Activated CD8-positive, alpha-beta T cell treated with anti-CD3 and anti-CD28 coated beads, Interleukin-2, amount 10 ng/mL, durations not matched to agents 7 days and 5 days (primary cell): ENCODE results near the gene SBNO2. TPM values are rescaled to one million over a fixed set of nuclear protein-coding genes. Genes with fewer than 3 reads are reported as not detected.
A peak's percentile ranks its signal among the peaks of the same experiment; 100 is the strongest.

ENCODE experiments used
- ATAC-seq: fragments of 150-1000 bp; cut with Tn5 transposase; one replicate; pipeline ENCODE4 v1.10.0; 2021; ENCODE audit warnings: moderate library complexity
- CTCF ChIA-PET: fragments of 350-600 bp; sonication (Branson Sonifier 250); formaldehyde crosslinking; loops from one replicate; lab custom pipeline; 2021; ENCODE audit warnings: antibody characterized with exemption; lab: Charles Lee
- POLR2A ChIA-PET: fragments of 350-600 bp; sonication (Branson Sonifier 250); formaldehyde crosslinking; loops from one replicate; lab custom pipeline; 2021; ENCODE audit warnings: antibody characterized with exemption; lab: Charles Lee
- DNase-seq: peaks from one replicate; pipeline ENCODE4 v3.0.0-alpha.2; 2020
- H3K27ac Mint-ChIP-seq: one replicate; pipeline ENCODE4 v1.8.0; 2021; ENCODE audit warnings: mild to moderate bottlenecking, mixed read lengths
- H3K27me3 Mint-ChIP-seq: one replicate; pipeline ENCODE4 v1.8.0; 2021; ENCODE audit warnings: low read depth, mixed read lengths
- H3K36me3 Mint-ChIP-seq: one replicate; pipeline ENCODE4 v1.8.0; 2021; ENCODE audit warnings: low read depth, mixed read lengths
- H3K4me1 Mint-ChIP-seq: one replicate; pipeline ENCODE4 v1.8.0; 2021; ENCODE audit warnings: low read depth, mixed read lengths
- H3K4me3 Mint-ChIP-seq: one replicate; pipeline ENCODE4 v1.8.0; 2021; ENCODE audit warnings: mild to moderate bottlenecking, mixed read lengths
- H3K9me3 Mint-ChIP-seq: one replicate; pipeline ENCODE4 v1.8.0; 2022; ENCODE audit warnings: mixed read lengths; ENCODE audit not compliant: insufficient read depth
- total RNA-seq, 2 experiments: library from RNA; stranded (reverse); gene quantifications; one replicate each; pipeline ENCODE4 v1.2.3, GENCODE V29; 2021

SBNO2 gene
- total RNA-seq, 2 experiments from 2014 or later = 58.6 to 70.5 TPM

GRCh38 chr19:1156305-1156801 lies 17.7 kb downstream of the SBNO2 start:
- peaks cover 7% of the 10 kb centered on the region for H3K36me3 Mint-ChIP-seq
- no peaks in the 10 kb centered on the region for H3K27me3 Mint-ChIP-seq
- DNase-seq (no peak), ATAC-seq (no peak)
- H3K27ac Mint-ChIP-seq = no peak overlapping the region
- no peaks in the 10 kb centered on the region for H3K4me1 Mint-ChIP-seq
- CTCF ChIA-PET = no interaction called here
- H3K4me3 Mint-ChIP-seq = no peak overlapping the region
- no peaks in the 10 kb centered on the region for H3K9me3 Mint-ChIP-seq
- POLR2A ChIA-PET = no interaction called here

- CTCF ChIA-PET = no interaction called here
- Mint-ChIP-seq H3K27me3 (no peaks in the 10 kb centered on the region), H3K4me1 (no peaks in the 10 kb centered on the region), H3K9me3 (no peaks in the 10 kb centered on the region), H3K4me3 (no peak overlapping the region), H3K27ac (no peak overlapping the region), H3K36me3 (peaks cover 8% of the 10 kb centered on the region)
- POLR2A ChIA-PET = interaction anchor here (0.7 kb wide), 1 partner anchor 67 kb away, joined by 3 read pairs; no protein-coding TSS in a partner anchor
- ATAC-seq = no peak
- no peak for DNase-seq
Observed at GRCh38 chr19:1155352-1156304, 18.4 kb downstream of the SBNO2 start.

GRCh38 chr19:1154731-1155351 lies 19.2 kb downstream of the SBNO2 start:
- ATAC-seq = no peak
- H3K27me3 Mint-ChIP-seq = no peaks in the 10 kb centered on the region
- no peak overlapping the region for H3K4me3 Mint-ChIP-seq
- H3K4me1 Mint-ChIP-seq = no peaks in the 10 kb centered on the region
- H3K27ac Mint-ChIP-seq = no peak overlapping the region
- no peaks in the 10 kb centered on the region for H3K9me3 Mint-ChIP-seq
- CTCF ChIA-PET = no interaction called here
- peaks cover 8% of the 10 kb centered on the region for H3K36me3 Mint-ChIP-seq
- DNase-seq = no peak
- POLR2A ChIA-PET = interaction anchor here (0.7 kb wide), 1 partner anchor 67 kb away, joined by 3 read pairs; no protein-coding TSS in a partner anchor

- no peak overlapping the region for H3K27ac Mint-ChIP-seq
- no peaks in the 10 kb centered on the region for H3K9me3 Mint-ChIP-seq
- H3K27me3 Mint-ChIP-seq = no peaks in the 10 kb centered on the region
- no peak overlapping the region for H3K4me3 Mint-ChIP-seq
- POLR2A ChIA-PET = no interaction called here
- CTCF ChIA-PET = no interaction called here
- no peak for ATAC-seq
- no peak for DNase-seq
- H3K36me3 Mint-ChIP-seq = peaks cover 8% of the 10 kb centered on the region
- H3K4me1 Mint-ChIP-seq = no peaks in the 10 kb centered on the region
Observed at GRCh38 chr19:1153891-1154730, 20.0 kb downstream of the SBNO2 start.

DNA sequence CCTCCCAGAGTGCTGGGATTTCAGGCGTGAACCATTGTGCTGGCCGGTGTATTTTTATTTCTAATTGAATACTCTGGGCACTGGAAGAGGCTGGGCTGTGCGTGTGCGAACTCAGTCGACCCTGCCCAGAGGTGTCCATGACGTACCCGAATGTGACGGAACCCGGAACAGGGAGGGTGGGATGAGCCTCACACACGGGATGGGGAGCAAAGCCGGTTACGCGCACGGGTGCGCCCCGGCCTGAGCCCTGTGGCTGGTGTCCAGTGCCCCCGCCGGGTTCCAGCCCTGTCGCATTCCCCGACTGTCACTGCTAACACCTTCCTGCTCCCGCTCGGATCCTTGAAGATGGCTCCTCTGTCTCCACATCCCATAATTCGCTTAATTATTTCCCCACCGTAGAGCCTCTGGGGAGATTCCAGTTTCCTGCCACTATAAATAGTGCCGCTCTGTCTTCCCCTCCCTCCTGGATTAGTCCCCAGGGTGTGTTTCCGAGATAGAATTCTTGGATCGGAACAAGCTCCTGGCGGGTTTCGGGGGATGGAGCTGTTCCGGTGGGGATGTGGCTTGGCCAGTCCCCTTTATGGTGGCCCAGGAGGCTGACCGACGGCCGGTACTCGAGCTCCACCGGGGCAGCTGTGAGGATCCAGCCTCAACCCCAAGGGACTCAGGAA lies 22.0 kb downstream of the SBNO2 start:
- CTCF ChIA-PET = no interaction called here

GRCh38 chr19:1151037-1151724 lies 22.9 kb downstream of the SBNO2 start:
- peaks cover 8% of the 10 kb centered on the region for H3K36me3 Mint-ChIP-seq
- H3K27me3 Mint-ChIP-seq = no peaks in the 10 kb centered on the region
- H3K27ac Mint-ChIP-seq = no peak overlapping the region
- no peaks in the 10 kb centered on the region for H3K9me3 Mint-ChIP-seq
- ATAC-seq = peak; percentile 21
- no peaks in the 10 kb centered on the region for H3K4me1 Mint-ChIP-seq
- CTCF ChIA-PET = no interaction called here
- DNase-seq = no peak
- POLR2A ChIA-PET = interaction anchor here (0.7 kb wide), 1 partner anchor 21 kb away, joined by 3 read pairs; no protein-coding TSS in a partner anchor
- H3K4me3 Mint-ChIP-seq = no peak overlapping the region

More for the DNA sequence above, 22.0 kb downstream of the SBNO2 start:
- Mint-ChIP-seq H3K4me1 (no peaks in the 10 kb centered on the region), H3K27me3 (no peaks in the 10 kb centered on the region), H3K4me3 (no peak overlapping the region), H3K9me3 (no peaks in the 10 kb centered on the region), H3K36me3 (peaks cover 8% of the 10 kb centered on the region), H3K27ac (no peak overlapping the region)
- ATAC-seq (no peak), DNase-seq (no peak)
- POLR2A ChIA-PET = no interaction called here

DNA sequence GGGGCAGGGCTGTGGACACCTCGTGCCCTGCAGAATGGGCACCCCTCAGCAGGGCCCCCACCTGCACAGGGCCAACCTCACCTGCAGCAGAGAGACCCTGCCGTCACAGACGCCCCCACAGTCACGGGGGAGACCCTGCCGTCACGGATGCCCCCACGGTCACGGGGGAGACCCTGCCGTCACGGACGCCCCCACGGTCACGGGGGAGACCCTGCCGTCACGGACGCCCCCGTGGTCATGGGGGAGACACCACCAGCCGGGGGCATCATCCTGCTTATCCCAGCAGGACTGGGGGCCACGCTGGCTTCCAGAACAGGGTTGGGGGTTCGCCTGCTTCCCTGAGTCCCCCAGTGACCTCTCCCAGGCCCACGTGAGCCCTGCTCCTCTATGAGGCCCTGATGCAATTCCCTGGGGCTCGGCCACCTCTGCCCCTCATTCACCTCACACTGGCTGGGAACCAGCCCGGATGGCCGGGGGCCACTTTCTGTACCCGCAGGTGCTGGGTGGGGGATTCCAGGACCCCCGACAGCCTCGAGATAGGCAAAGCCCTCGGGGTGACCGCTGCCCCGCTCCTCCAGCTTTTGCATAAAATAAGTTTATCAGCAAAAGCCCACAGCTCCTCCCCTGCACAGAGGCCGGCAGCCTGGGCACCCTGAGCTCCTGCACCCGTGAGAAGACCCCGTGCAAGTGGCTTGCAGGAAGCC lies 23.6 kb downstream of the SBNO2 start:
- Mint-ChIP-seq H3K27me3 (no peaks in the 10 kb centered on the region), H3K27ac (no peak overlapping the region), H3K4me1 (no peaks in the 10 kb centered on the region), H3K4me3 (no peak overlapping the region), H3K36me3 (peaks cover 11% of the 10 kb centered on the region), H3K9me3 (no peaks in the 10 kb centered on the region)
- CTCF ChIA-PET = no interaction called here
- POLR2A ChIA-PET = interaction anchor here (0.7 kb wide), 1 partner anchor 20 kb away, joined by 3 read pairs; no protein-coding TSS in a partner anchor
- no peak for DNase-seq
- no peak for ATAC-seq

GRCh38 chr19:1149259-1150045 lies 24.6 kb downstream of the SBNO2 start:
- POLR2A ChIA-PET = no interaction called here
- Mint-ChIP-seq H3K27ac (no peak overlapping the region), H3K4me1 (peaks cover 3% of the 10 kb centered on the region), H3K36me3 (peaks cover 16% of the 10 kb centered on the region), H3K4me3 (no peak overlapping the region), H3K27me3 (no peaks in the 10 kb centered on the region), H3K9me3 (no peaks in the 10 kb centered on the region)
- DNase-seq (no peak), ATAC-seq (no peak)
- CTCF ChIA-PET = no interaction called here

DNA sequence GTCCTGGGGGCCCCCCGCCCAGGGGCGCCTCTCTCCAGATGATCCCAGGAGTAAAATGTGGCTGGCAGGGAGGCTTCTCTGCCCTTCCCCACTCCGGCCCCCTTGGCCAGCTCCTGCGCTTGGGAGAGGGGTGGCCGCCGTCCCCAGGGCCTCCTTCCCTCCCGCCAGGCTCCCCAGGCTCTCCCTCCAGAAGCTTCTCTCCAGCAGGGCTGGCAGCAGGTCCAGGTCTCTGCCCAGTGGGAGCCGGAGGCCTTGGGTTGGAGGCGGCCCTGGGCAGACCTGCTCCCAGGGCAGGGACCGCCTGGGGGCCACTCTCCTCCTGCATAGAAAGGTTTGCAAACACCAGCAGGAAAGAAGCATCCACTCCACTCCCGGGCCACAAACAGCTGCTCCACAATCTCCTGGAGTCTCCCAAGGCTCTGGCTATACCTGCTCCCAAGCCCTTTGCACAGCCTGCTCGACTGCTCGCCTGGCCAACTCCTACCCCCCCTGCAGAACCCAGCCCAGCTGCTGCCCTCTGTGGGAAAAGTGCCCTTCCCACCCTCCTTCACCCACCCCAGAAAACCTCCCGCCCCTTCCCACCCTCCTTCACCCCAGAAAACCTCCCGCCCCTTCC lies 26.0 kb downstream of the SBNO2 start:
- ChIA-PET CTCF (no interaction called here), POLR2A (no interaction called here)
- no peaks in the 10 kb centered on the region for H3K9me3 Mint-ChIP-seq
- DNase-seq (no peak), ATAC-seq (no peak)
- peaks cover 3% of the 10 kb centered on the region for H3K4me1 Mint-ChIP-seq
- H3K27me3 Mint-ChIP-seq = no peaks in the 10 kb centered on the region
- H3K4me3 Mint-ChIP-seq = no peak overlapping the region
- H3K27ac Mint-ChIP-seq = no peak overlapping the region
- peaks cover 29% of the 10 kb centered on the region for H3K36me3 Mint-ChIP-seq
